Keratinocyte (primary cell): ENCODE measurements around the gene TUBGCP3.

Source experiments
- EZH2 ChIP-seq: IDR thresholded peaks from one replicate; pipeline ENCODE4 v1.6.1; 2012; ENCODE audit warnings: inconsistent platforms, mild to moderate bottlenecking, low read length, moderate library complexity
- TF ChIP-seq, protein P1 (sequence below), 3 experiments: IDR thresholded peaks in 1 of 3; conservative IDR thresholded peaks in 1 of 3; optimal IDR thresholded peaks in 1 of 3; 2 replicates in 2 of 3; 3 replicates in 1 of 3; pipeline versions ENCODE3 to v1.5.1; 2011; ENCODE audit warnings: low read length in 3 of 3, mild to moderate bottlenecking in 3 of 3, moderate library complexity in 2 of 3, control low read depth in 1 of 3, inconsistent platforms in 1 of 3; ENCODE audit not compliant: insufficient read depth in 2 of 3; ENCODE audit errors: extremely low read depth in 1 of 3

DNA sequence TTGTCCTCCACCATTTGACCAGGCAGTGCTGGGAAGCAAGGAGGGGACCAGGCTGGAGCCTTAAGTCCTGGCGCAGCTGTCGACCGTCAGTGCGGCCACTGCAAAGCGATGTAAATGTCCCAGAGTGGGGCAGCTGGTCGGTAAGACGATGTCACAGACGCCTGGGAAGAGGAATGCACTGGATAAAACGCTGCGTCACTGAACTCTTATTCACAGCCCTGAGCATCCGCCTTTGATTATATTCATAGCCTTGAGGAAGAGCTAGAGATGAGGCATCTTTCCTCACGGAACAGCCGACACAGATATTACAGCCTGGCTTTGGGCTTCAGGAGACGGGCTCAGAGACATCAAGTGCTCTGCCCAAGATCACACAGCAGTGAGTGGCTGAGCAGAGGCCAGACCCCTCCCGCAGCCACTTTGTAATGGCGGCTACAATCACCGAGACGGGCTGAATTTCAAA is 17.6 kb upstream of the TUBGCP3 start:
- TF ChIP-seq, protein P1, sequence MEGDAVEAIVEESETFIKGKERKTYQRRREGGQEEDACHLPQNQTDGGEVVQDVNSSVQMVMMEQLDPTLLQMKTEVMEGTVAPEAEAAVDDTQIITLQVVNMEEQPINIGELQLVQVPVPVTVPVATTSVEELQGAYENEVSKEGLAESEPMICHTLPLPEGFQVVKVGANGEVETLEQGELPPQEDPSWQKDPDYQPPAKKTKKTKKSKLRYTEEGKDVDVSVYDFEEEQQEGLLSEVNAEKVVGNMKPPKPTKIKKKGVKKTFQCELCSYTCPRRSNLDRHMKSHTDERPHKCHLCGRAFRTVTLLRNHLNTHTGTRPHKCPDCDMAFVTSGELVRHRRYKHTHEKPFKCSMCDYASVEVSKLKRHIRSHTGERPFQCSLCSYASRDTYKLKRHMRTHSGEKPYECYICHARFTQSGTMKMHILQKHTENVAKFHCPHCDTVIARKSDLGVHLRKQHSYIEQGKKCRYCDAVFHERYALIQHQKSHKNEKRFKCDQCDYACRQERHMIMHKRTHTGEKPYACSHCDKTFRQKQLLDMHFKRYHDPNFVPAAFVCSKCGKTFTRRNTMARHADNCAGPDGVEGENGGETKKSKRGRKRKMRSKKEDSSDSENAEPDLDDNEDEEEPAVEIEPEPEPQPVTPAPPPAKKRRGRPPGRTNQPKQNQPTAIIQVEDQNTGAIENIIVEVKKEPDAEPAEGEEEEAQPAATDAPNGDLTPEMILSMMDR (optimal IDR thresholded peaks at IDR 0.05 in 1 of 3, IDR thresholded peaks at IDR 0.05 in 1 of 3, conservative IDR thresholded peaks at IDR 0.05 in 1 of 3; ENCODE audit: extremely low read depth in 1 of 3, insufficient read depth in 2 of 3, low read length in 3 of 3): no peak
- no peak for TF ChIP-seq EZH2
